ENCODE measurements around the gene NPY.

DNA sequence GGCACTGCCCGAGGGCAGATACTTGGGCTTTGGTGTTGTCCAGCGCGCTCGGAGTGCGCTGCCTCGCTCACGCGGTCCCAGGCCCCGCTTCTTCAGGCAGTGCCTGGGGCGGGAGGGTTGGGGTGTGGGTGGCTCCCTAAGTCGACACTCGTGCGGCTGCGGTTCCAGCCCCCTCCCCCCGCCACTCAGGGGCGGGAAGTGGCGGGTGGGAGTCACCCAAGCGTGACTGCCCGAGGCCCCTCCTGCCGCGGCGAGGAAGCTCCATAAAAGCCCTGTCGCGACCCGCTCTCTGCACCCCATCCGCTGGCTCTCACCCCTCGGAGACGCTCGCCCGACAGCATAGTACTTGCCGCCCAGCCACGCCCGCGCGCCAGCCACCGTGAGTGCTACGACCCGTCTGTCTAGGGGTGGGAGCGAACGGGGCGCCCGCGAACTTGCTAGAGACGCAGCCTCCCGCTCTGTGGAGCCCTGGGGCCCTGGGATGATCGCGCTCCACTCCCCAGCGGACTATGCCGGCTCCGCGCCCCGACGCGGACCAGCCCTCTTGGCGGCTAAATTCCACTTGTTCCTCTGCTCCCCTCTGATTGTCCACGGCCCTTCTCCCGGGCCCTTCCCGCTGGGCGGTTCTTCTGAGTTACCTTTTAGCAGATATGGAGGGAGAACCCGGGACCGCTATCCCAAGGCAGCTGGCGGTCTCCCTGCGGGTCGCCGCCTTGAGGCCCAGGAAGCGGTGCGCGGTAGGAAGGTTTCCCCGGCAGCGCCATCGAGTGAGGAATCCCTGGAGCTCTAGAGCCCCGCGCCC lies at the start of gene NPY:
- TF ChIP-seq, protein P1, sequence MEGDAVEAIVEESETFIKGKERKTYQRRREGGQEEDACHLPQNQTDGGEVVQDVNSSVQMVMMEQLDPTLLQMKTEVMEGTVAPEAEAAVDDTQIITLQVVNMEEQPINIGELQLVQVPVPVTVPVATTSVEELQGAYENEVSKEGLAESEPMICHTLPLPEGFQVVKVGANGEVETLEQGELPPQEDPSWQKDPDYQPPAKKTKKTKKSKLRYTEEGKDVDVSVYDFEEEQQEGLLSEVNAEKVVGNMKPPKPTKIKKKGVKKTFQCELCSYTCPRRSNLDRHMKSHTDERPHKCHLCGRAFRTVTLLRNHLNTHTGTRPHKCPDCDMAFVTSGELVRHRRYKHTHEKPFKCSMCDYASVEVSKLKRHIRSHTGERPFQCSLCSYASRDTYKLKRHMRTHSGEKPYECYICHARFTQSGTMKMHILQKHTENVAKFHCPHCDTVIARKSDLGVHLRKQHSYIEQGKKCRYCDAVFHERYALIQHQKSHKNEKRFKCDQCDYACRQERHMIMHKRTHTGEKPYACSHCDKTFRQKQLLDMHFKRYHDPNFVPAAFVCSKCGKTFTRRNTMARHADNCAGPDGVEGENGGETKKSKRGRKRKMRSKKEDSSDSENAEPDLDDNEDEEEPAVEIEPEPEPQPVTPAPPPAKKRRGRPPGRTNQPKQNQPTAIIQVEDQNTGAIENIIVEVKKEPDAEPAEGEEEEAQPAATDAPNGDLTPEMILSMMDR (IDR thresholded peaks at IDR 0.05), result no peak
- TF ChIP-seq POLR2A (IDR thresholded peaks at IDR 0.05), result no peak
- no peak for TF ChIP-seq EP300 (IDR thresholded peaks at IDR 0.05)
- TF ChIP-seq POLR2AphosphoS5 (IDR thresholded peaks at IDR 0.05), result no peak

Measured in gastroesophageal sphincter (tissue), 3 donors.